ENCODE measurements around the gene MYO15B. TPM values are rescaled to one million over a fixed set of nuclear protein-coding genes. Genes with fewer than 3 reads are reported as not detected.

The MYO15B gene
- total and polyA plus RNA-seq, 2 of the 13 experiments (the other 11 are each of a cell fraction or from before 2014, with no cell fraction given) = 2.8 to 8.1 TPM

DNA sequence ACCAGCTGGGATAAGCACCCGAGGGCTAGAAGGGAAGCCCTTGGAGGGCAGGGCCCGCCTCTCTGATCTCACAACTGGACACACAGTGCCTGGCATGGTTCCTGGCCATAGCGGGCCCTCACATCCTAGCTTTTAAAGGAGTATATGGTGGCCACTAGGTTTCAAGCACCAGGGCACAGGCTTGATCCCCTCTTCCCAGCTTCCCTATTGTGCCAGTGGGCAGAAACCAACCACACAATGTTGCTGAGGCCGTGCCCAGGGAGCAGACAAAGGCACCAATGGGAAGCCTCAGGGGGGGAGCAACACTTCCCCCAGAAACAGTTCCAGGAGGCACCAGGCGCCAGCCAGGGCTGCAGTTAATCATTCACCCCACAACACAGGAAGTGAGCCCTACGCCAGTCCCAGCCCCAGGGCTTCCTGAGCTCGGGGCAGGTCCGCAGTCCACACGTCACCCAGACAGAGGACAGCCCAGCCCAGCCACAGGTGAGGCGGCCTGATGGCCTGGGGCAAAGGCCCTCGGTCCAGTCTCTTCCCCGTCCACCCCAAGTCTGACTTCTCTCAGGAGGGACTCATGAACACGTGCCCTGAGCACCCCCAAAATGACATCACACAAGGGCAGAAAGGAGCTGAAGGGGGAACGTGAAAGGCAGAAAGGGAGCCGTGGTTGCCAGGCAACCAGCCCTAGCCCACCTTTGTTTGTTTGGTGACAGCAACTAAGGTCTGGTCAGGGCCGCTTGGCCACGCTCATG is 58.5 kb downstream of the MYO15B start (continued):
- TF ChIP-seq HNF1A (IDR thresholded peaks at IDR 0.05; ENCODE audit: low read depth) (peak; percentile 97), HNF1A (CRISPR knock-in tag; IDR thresholded peaks at IDR 0.05; ENCODE audit: borderline replicate concordance) (peak; percentile 99), ZGPAT (CRISPR knock-in tag; IDR thresholded peaks at IDR 0.05) (peak; percentile 75), ZNF317 (CRISPR knock-in tag; IDR thresholded peaks at IDR 0.05) (peak; percentile 88), AKAP8 (CRISPR knock-in tag; IDR thresholded peaks at IDR 0.05) (peak; percentile 87), JUNB (CRISPR knock-in tag; IDR thresholded peaks at IDR 0.05; ENCODE audit: borderline replicate concordance) (no peak), SRSF9 (IDR thresholded peaks at IDR 0.05; ENCODE audit: borderline replicate concordance, insufficient read depth, low read depth, low read length, poor library complexity, severe bottlenecking) (no peak), ZNF136 (CRISPR knock-in tag; IDR thresholded peaks at IDR 0.05; ENCODE audit: low read depth) (peak; percentile 88; the same call in 1 of the 2 replicates), SIX1 (CRISPR knock-in tag; IDR thresholded peaks at IDR 0.05; ENCODE audit: borderline replicate concordance) (0 out of 2 replicates have a peak, but pooled peaks have one; percentile 12), ZC3H4 (CRISPR knock-in tag; IDR thresholded peaks at IDR 0.05; ENCODE audit: borderline replicate concordance) (no peak), AGO2 (optimal IDR thresholded peaks at IDR 0.05; ENCODE audit: low read depth, low read length) (peak; percentile 48), NCOR1 (IDR thresholded peaks at IDR 0.05; ENCODE audit: borderline replicate concordance, low read length) (peak; percentile 42; the same call in 1 of the 2 replicates), KAT2B (IDR thresholded peaks at IDR 0.05; ENCODE audit: borderline replicate concordance, low read depth, low read length) (no peak)
- TF ChIP-seq, protein P1, sequence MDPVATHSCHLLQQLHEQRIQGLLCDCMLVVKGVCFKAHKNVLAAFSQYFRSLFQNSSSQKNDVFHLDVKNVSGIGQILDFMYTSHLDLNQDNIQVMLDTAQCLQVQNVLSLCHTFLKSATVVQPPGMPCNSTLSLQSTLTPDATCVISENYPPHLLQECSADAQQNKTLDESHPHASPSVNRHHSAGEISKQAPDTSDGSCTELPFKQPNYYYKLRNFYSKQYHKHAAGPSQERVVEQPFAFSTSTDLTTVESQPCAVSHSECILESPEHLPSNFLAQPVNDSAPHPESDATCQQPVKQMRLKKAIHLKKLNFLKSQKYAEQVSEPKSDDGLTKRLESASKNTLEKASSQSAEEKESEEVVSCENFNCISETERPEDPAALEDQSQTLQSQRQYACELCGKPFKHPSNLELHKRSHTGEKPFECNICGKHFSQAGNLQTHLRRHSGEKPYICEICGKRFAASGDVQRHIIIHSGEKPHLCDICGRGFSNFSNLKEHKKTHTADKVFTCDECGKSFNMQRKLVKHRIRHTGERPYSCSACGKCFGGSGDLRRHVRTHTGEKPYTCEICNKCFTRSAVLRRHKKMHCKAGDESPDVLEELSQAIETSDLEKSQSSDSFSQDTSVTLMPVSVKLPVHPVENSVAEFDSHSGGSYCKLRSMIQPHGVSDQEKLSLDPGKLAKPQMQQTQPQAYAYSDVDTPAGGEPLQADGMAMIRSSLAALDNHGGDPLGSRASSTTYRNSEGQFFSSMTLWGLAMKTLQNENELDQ (CRISPR knock-in tag; IDR thresholded peaks at IDR 0.05; ENCODE audit: borderline replicate concordance) = no peak
- TF ChIP-seq, protein P2, sequence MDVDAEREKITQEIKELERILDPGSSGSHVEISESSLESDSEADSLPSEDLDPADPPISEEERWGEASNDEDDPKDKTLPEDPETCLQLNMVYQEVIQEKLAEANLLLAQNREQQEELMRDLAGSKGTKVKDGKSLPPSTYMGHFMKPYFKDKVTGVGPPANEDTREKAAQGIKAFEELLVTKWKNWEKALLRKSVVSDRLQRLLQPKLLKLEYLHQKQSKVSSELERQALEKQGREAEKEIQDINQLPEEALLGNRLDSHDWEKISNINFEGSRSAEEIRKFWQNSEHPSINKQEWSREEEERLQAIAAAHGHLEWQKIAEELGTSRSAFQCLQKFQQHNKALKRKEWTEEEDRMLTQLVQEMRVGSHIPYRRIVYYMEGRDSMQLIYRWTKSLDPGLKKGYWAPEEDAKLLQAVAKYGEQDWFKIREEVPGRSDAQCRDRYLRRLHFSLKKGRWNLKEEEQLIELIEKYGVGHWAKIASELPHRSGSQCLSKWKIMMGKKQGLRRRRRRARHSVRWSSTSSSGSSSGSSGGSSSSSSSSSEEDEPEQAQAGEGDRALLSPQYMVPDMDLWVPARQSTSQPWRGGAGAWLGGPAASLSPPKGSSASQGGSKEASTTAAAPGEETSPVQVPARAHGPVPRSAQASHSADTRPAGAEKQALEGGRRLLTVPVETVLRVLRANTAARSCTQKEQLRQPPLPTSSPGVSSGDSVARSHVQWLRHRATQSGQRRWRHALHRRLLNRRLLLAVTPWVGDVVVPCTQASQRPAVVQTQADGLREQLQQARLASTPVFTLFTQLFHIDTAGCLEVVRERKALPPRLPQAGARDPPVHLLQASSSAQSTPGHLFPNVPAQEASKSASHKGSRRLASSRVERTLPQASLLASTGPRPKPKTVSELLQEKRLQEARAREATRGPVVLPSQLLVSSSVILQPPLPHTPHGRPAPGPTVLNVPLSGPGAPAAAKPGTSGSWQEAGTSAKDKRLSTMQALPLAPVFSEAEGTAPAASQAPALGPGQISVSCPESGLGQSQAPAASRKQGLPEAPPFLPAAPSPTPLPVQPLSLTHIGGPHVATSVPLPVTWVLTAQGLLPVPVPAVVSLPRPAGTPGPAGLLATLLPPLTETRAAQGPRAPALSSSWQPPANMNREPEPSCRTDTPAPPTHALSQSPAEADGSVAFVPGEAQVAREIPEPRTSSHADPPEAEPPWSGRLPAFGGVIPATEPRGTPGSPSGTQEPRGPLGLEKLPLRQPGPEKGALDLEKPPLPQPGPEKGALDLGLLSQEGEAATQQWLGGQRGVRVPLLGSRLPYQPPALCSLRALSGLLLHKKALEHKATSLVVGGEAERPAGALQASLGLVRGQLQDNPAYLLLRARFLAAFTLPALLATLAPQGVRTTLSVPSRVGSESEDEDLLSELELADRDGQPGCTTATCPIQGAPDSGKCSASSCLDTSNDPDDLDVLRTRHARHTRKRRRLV (CRISPR knock-in tag; IDR thresholded peaks at IDR 0.05) = no peak; the same call in 1 of the 2 replicates

Measured in HepG2 (cell line).